ENCODE results near the gene SPTBN1.

DNA sequence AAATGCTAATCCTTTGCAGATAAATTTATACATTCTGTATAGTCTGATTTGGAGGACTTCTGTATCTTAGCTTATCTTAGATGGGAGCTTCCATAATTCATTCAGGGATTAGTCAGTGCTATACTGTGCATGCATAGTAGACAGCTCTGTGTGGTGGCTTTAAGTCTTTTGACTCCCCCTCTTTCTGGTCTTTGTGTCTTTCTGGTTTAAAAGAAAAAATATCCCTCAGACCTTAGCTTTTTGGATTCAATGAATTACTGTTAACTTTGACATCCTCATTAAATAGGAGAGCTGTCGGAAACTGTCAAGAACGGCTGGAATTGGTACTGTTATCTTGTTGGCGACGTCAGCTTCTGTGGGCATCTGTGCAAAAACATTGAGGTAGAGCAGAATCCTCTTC, 130.4 kb downstream of the SPTBN1 start:
- TF ChIP-seq, protein P1, sequence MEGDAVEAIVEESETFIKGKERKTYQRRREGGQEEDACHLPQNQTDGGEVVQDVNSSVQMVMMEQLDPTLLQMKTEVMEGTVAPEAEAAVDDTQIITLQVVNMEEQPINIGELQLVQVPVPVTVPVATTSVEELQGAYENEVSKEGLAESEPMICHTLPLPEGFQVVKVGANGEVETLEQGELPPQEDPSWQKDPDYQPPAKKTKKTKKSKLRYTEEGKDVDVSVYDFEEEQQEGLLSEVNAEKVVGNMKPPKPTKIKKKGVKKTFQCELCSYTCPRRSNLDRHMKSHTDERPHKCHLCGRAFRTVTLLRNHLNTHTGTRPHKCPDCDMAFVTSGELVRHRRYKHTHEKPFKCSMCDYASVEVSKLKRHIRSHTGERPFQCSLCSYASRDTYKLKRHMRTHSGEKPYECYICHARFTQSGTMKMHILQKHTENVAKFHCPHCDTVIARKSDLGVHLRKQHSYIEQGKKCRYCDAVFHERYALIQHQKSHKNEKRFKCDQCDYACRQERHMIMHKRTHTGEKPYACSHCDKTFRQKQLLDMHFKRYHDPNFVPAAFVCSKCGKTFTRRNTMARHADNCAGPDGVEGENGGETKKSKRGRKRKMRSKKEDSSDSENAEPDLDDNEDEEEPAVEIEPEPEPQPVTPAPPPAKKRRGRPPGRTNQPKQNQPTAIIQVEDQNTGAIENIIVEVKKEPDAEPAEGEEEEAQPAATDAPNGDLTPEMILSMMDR (IDR thresholded peaks at IDR 0.05) = no peak
- no peak for TF ChIP-seq EP300 (IDR thresholded peaks at IDR 0.05)

Data from gastroesophageal sphincter (tissue), 3 donors.